HCT116 (cell line): Measurements from ENCODE around the gene ITIH5. TPM values are rescaled to one million over a fixed set of nuclear protein-coding genes. Genes with fewer than 3 reads are reported as not detected.

Experiments used
- ATAC-seq: fragments of 200-7000 bp; cut with Tn5 transposase; 2 replicates; pipeline ENCODE4 v1.9.1; 2020; ENCODE audit warnings: mild to moderate bottlenecking, moderate library complexity
- BruUV-seq: library from RNA; stranded (reverse); fragments of 400-500 nt; replicated peaks from 2 replicates; lab custom pipeline; 2021; lab: Mats Ljungman, UMichigan
- CTCF ChIA-PET: fragments of 300-600 bp; sonication (Branson Sonifier 250); formaldehyde crosslinking; loops from one replicate; lab custom pipeline; 2021; ENCODE audit warnings: antibody characterized with exemption; lab: Charles Lee
- POLR2A ChIA-PET: fragments of 300-600, 350-600 bp; sonication (Branson Sonifier 250); formaldehyde crosslinking; loops from one replicate; lab custom pipeline; 2021; ENCODE audit warnings: antibody characterized with exemption; lab: Charles Lee
- RAD21 ChIA-PET, 2 experiments: fragments of 300-600 bp; sonication (Branson Sonifier 250); formaldehyde crosslinking; loops; one replicate each; lab custom pipeline; 2023; ENCODE audit warnings: low total read pairs in 2 of 2; ENCODE audit not compliant: uncharacterized antibody in 2 of 2, unreplicated experiment in 2 of 2, low non-redundant PET in 1 of 2; lab: Charles Lee
- DNase-seq: peaks from one replicate; pipeline ENCODE4 v3.0.0-alpha.2; 2010; ENCODE audit warnings: low read depth, low spot score
- H2AFZ ChIP-seq: fragments of 200-600 bp; shearing (Covaris generic), sonication (generic); 2 replicates; pipeline ENCODE4 v1.6.1; 2017; ENCODE audit warnings: low read depth, mixed run types, mixed read lengths, antibody characterized with exemption, low read length; ENCODE audit not compliant: poor library complexity, severe bottlenecking
- H3K27ac ChIP-seq: 2 replicates; pipeline ENCODE4 v1.5.1; 2012; ENCODE audit warnings: low read depth, low read length
- H3K27me3 ChIP-seq: fragments of 200-600 bp; sonication (generic); 2 replicates; pipeline ENCODE4 v1.6.1; 2016; ENCODE audit warnings: mixed run types, low read length, mixed read lengths; ENCODE audit not compliant: insufficient read depth
- H3K36me3 ChIP-seq, 2 experiments: fragments of 200-500 bp in 1 of 2; fragments of 200-600 bp in 1 of 2; sonication (Bioruptor generic) in 1 of 2; sonication (generic) in 1 of 2; 2 replicates each; pipeline versions ENCODE4 v1.5.1 to v1.6.1; 2014 to 2016; ENCODE audit warnings: low read length in 2 of 2, inconsistent platforms in 1 of 2, mixed read lengths in 1 of 2, mixed run types in 1 of 2; ENCODE audit not compliant: insufficient read depth in 2 of 2, control insufficient read depth in 1 of 2
- H3K4me1 ChIP-seq, 2 experiments: fragments of 200-600 bp in 1 of 2; sonication (generic) in 1 of 2; 2 replicates each; pipeline versions ENCODE4 v1.5.1 to v1.6.1; 2012 to 2017; ENCODE audit warnings: low read length in 2 of 2, inconsistent platforms in 1 of 2, mild to moderate bottlenecking in 1 of 2, mixed read lengths in 1 of 2, mixed run types in 1 of 2, moderate library complexity in 1 of 2; ENCODE audit not compliant: insufficient read depth in 2 of 2, control insufficient read depth in 1 of 2
- H3K4me2 ChIP-seq: fragments of 200-600 bp; sonication (generic); 2 replicates; pipeline ENCODE4 v1.6.1; 2017; ENCODE audit warnings: mixed run types, low read length, mixed read lengths
- H3K4me3 ChIP-seq, 2 experiments: fragments of 200-600 bp in 1 of 2; sonication (generic) in 1 of 2; replicated peaks in 1 of 2; 2 replicates each; pipeline ENCODE4 v1.5.1; 2011 to 2016; ENCODE audit warnings: low read length in 2 of 2, control low read depth in 1 of 2, low read depth in 1 of 2, mild to moderate bottlenecking in 1 of 2, mixed read lengths in 1 of 2, mixed run types in 1 of 2
- H3K79me2 ChIP-seq: fragments of 200-600 bp; sonication (generic); 2 replicates; pipeline ENCODE4 v1.6.1; 2017; ENCODE audit warnings: mild to moderate bottlenecking, mixed run types, low read length, moderate library complexity, mixed read lengths; ENCODE audit not compliant: insufficient read depth
- H3K9ac ChIP-seq: fragments of 200-600 bp; sonication (generic); 2 replicates; pipeline ENCODE4 v1.6.1; 2016; ENCODE audit warnings: low read length, mixed read lengths
- H3K9me2 ChIP-seq: fragments of 200-600 bp; sonication (generic), shearing (Covaris generic); 2 replicates; pipeline ENCODE4 v1.6.1; 2017; ENCODE audit warnings: mixed run types, mild to moderate bottlenecking, moderate library complexity; ENCODE audit not compliant: insufficient read depth
- H3K9me3 ChIP-seq, 2 experiments: fragments of 200-500 bp in 1 of 2; fragments of 200-600 bp in 1 of 2; sonication (Bioruptor generic) in 1 of 2; sonication (generic) in 1 of 2; 2 replicates each; pipeline ENCODE4 v1.6.1; 2014 to 2017; ENCODE audit warnings: low read length in 2 of 2, mixed read lengths in 2 of 2, inconsistent platforms in 1 of 2, low read depth in 1 of 2, mild to moderate bottlenecking in 1 of 2, mixed run types in 1 of 2, moderate library complexity in 1 of 2; ENCODE audit not compliant: control insufficient read depth in 1 of 2, insufficient read depth in 1 of 2
- H4K20me1 ChIP-seq: fragments of 200-600 bp; sonication (generic), shearing (Covaris generic); 2 replicates; pipeline ENCODE4 v1.6.1; 2017; ENCODE audit warnings: mixed run types, mild to moderate bottlenecking, moderate library complexity; ENCODE audit not compliant: insufficient read depth
- ATF3 ChIP-seq: IDR thresholded peaks from 2 replicates; pipeline ENCODE4 v1.6.1; 2012
- CEBPB ChIP-seq: IDR thresholded peaks from 2 replicates; pipeline ENCODE4 v1.6.1; 2012; ENCODE audit warnings: low read depth
- CTCF ChIP-seq, 3 experiments: fragments of 200-600 bp in 1 of 3; sonication (generic) in 1 of 3; IDR thresholded peaks in 2 of 3; conservative IDR thresholded peaks in 1 of 3; 2 replicates each; pipeline ENCODE4 v1.5.1; 2012 to 2017; ENCODE audit warnings: low read depth in 2 of 3, low read length in 2 of 3, antibody characterized with exemption in 1 of 3, borderline replicate concordance in 1 of 3, control low read depth in 1 of 3, mild to moderate bottlenecking in 1 of 3, mixed read lengths in 1 of 3, mixed run types in 1 of 3, moderate library complexity in 1 of 3; ENCODE audit not compliant: insufficient read depth in 1 of 3
- EGR1 ChIP-seq: IDR thresholded peaks from 2 replicates; pipeline ENCODE4 v1.6.1; 2012; ENCODE audit warnings: low read depth
- ELF1 ChIP-seq: IDR thresholded peaks from 2 replicates; pipeline ENCODE4 v1.6.1; 2012; ENCODE audit warnings: low read depth, borderline replicate concordance
- EZH2 ChIP-seq: fragments of 200-600 bp; sonication (generic); IDR thresholded peaks from 2 replicates; pipeline ENCODE4 v1.6.1; 2017; ENCODE audit warnings: antibody characterized with exemption, mixed run types
- EZH2phosphoT487 ChIP-seq: fragments of 200-600 bp; IDR thresholded peaks from 2 replicates; pipeline ENCODE4 v1.6.1; 2018; ENCODE audit warnings: antibody characterized with exemption, borderline replicate concordance
- FOSL1 ChIP-seq: IDR thresholded peaks from 2 replicates; pipeline ENCODE4 v1.6.1; 2012; ENCODE audit warnings: low read depth
- JUND ChIP-seq: IDR thresholded peaks from 2 replicates; pipeline ENCODE4 v1.6.1; 2012
- MAX ChIP-seq: IDR thresholded peaks from 2 replicates; pipeline ENCODE4 v1.6.1; 2012
- POLR2A ChIP-seq: IDR thresholded peaks from 2 replicates; pipeline ENCODE4 v1.7.0; 2011; ENCODE audit warnings: borderline replicate concordance; ENCODE audit not compliant: insufficient read depth, insufficient read length; ENCODE audit errors: extremely low read depth
- POLR2AphosphoS5 ChIP-seq: IDR thresholded peaks from 2 replicates; pipeline ENCODE4 v1.6.1; 2011; ENCODE audit warnings: mild to moderate bottlenecking, low read depth, low read length, moderate library complexity
- RAD21 ChIP-seq: IDR thresholded peaks from 2 replicates; pipeline ENCODE4 v1.6.1; 2012; ENCODE audit warnings: low read depth, mild to moderate bottlenecking
- SIN3A ChIP-seq: IDR thresholded peaks from 2 replicates; pipeline ENCODE4 v1.6.1; 2012; ENCODE audit warnings: low read depth
- SP1 ChIP-seq: IDR thresholded peaks from 2 replicates; pipeline ENCODE4 v1.6.1; 2012; ENCODE audit warnings: low read depth
- SRF ChIP-seq: IDR thresholded peaks from 2 replicates; pipeline ENCODE4 v1.6.1; 2012; ENCODE audit warnings: low read depth
- TCF7L2 ChIP-seq: IDR thresholded peaks from 2 replicates; pipeline ENCODE4 v1.7.0; 2011; ENCODE audit warnings: borderline replicate concordance, inconsistent platforms; ENCODE audit not compliant: insufficient read depth, insufficient read length; ENCODE audit errors: extremely low read depth
- ZFX ChIP-seq: fragments of 450-650 bp; IDR thresholded peaks from 2 replicates; pipeline ENCODE4 v1.6.1; 2017
- ZNF274 ChIP-seq: fragments of 200-500 bp; sonication (Bioruptor generic); IDR thresholded peaks from 2 replicates; pipeline ENCODE4 v1.6.1; 2014; ENCODE audit warnings: mild to moderate bottlenecking, low read depth, low read length, inconsistent platforms
- intact Hi-C: fragments of 100-400 bp; cut with micrococcal nuclease; formaldehyde crosslinking; loops from 2 replicates; pipeline ENCODE4 v1.10.0; 2022
- total RNA-seq: library from RNA; stranded (reverse); gene quantifications from one replicate; pipeline ENCODE4 v1.2.1, GENCODE V29; 2021; ENCODE audit not compliant: unreplicated experiment

The ITIH5 gene
- total RNA-seq, 1 experiment from 2014 or later: not detected

- Histone ChIP-seq H3K4me2 (no peak overlapping the region), H4K20me1 (no peaks in the 10 kb centered on the region), H3K9me2 (no peaks in the 10 kb centered on the region), H3K9me3 (no peaks in the 10 kb centered on the region), H3K79me2 (no peaks in the 10 kb centered on the region), H3K36me3 (no peaks in the 10 kb centered on the region), H3K27me3 (peaks cover 25% of the 10 kb centered on the region), H3K27ac (no peak overlapping the region), H2AFZ (no peak overlapping the region), H3K9ac (no peak overlapping the region), H3K4me3 (no peak overlapping the region), H3K4me1 (no peaks in the 10 kb centered on the region)
- ChIA-PET RAD21 (no interaction called here), POLR2A (no interaction called here), CTCF (no interaction called here)
- BruUV-seq: no TSS peak
- TF ChIP-seq MAX: no peak
- TF ChIP-seq EZH2: no peak
- no peak for TF ChIP-seq ELF1
- TF ChIP-seq ATF3: no peak
- TF ChIP-seq ZNF274: no peak
- no peak for TF ChIP-seq RAD21
- TF ChIP-seq JUND: no peak
- TF ChIP-seq TCF7L2: no peak
- TF ChIP-seq SRF: no peak
- TF ChIP-seq CEBPB: no peak
- no peak for TF ChIP-seq SP1
- intact Hi-C loops: no loop called here
- DNase-seq (no peak), ATAC-seq (no peak)
Observed at GRCh38 chr10:7561985-7562384, 104.8 kb downstream of the ITIH5 start.

- Histone ChIP-seq H3K9me2 (no peaks in the 10 kb centered on the region), H3K36me3 (no peaks in the 10 kb centered on the region), H3K27me3 (peaks cover 25% of the 10 kb centered on the region), H3K4me1 (no peaks in the 10 kb centered on the region), H3K4me3 (no peak overlapping the region), H3K27ac (no peak overlapping the region), H3K79me2 (no peaks in the 10 kb centered on the region), H3K9ac (no peak overlapping the region), H3K4me2 (no peak overlapping the region), H4K20me1 (no peaks in the 10 kb centered on the region), H2AFZ (no peak overlapping the region), H3K9me3 (no peaks in the 10 kb centered on the region)
- no TSS peak for BruUV-seq
- ATAC-seq (no peak), DNase-seq (no peak)
- ChIA-PET POLR2A (no interaction called here), RAD21 (no interaction called here), CTCF (no interaction called here)
- intact Hi-C loops: no loop called here
- TF ChIP-seq EGR1 (no peak), SIN3A (no peak), EZH2phosphoT487 (no peak), ZFX (no peak), CTCF (IDR thresholded peaks at IDR 0.05 in 2 of 3, conservative IDR thresholded peaks at IDR 0.05 in 1 of 3; ENCODE audit: borderline replicate concordance in 1 of 3, insufficient read depth in 1 of 3, low read depth in 2 of 3, low read length in 2 of 3) (no peak), CEBPB (no peak), SRF (no peak), POLR2AphosphoS5 (no peak), TCF7L2 (no peak), FOSL1 (no peak), MAX (no peak), JUND (no peak), POLR2A (no peak)
Observed at GRCh38 chr10:7561216-7561893, 105.4 kb downstream of the ITIH5 start.
